Stimulated activated CD8-positive, alpha-beta memory T cell treated with anti-CD3 and anti-CD28 coated beads, Interleukin-7, amount 100 ng/mL, for 4 hours (primary cell): ENCODE data around the gene SUCLG2.

ENCODE experiments used
- DNase-seq, 2 donors: peaks; one replicate each; pipeline ENCODE4 v3.0.0-alpha.2; 2020; ENCODE audit warnings: low read depth in 2 of 2

The SUCLG2 gene

DNA sequence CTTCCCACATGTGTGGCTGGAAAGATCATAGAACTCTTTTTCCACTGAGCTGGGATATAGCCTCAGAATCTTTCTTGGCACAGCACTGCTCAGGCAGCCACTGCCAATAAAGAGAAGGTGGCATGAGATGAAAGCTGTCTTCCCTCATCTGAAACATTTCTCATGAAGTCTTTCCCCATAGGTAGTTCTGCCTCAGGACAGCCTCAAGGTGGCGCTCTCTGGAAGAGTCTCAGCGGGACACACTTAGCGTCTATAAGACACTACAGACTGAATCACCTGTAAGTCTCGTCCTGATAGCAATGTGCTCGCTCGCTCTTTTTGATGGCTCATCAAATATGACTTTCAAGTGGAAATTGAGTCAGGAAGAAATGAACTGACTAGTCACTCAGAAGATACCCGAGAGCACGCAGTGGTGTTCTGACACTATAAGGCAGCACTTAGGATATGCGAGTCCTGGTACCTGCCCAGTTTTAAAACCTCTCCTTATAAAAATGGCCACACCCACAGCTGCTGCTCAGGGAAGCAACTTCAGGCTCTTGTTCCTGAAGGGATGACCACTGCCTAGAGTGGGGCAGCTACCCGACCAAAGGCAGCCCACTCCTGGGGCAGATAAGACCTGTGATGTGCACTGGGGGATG lies 269.5 kb downstream of the SUCLG2 start:
- no peak for DNase-seq

DNA sequence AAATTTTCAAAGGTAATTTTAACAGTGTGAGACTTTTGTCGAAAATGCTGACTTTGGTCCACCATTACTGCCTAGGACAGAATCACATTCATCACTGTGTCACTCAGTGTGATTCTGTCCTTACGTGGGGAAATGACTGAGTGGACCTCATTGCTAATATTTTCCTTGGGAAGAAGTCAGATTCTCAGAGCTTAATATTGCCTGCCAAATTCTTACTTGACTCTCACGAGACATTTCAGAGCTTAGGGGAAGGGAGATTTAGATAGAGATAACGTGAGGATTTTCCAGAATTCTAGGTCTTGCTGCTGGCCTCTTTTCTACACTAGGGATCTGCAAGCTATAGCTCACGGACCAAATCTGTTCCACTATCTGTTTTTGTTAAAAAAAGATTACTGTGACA lies 270.4 kb downstream of the SUCLG2 start:
- DNase-seq = no peak

DNA sequence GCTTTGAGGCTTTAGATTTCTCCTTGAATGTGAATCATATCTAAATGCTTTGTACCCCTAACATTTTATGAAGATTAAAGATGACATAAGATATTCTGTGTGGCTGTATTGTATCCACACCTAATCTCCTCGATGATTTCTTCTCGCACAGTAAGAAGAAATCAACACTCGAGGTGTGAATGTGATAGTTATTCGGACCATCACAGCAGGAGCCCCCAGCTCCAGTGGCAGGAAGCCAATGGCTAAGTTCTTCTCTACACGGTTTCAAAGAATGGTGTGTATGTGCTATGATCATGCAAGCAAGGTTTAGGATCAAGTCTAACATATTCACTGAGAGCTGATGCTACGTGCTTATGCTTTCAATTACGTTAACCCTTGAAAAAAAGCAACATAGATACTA lies 271.0 kb downstream of the SUCLG2 start:
- no peak for DNase-seq

DNA sequence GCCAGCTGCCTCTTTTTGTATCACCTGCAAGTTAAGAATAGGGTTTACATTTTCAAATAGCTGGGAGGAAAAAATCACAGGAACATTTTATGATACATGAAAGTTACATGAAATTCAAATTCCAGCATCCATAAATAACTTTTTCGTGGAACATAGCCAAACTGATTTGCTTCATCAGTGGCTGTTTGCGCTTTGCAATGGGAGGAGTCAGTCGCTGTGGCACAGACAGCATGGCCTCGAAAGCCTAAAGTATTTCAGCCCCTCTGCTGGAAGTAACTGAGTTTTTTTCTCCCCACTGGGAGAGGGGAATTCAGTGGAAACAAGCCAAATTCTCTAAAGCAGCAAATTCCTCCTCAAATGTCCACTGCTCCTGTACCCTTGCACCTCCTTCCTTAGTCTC lies 271.9 kb downstream of the SUCLG2 start:
- no peak for DNase-seq

DNA sequence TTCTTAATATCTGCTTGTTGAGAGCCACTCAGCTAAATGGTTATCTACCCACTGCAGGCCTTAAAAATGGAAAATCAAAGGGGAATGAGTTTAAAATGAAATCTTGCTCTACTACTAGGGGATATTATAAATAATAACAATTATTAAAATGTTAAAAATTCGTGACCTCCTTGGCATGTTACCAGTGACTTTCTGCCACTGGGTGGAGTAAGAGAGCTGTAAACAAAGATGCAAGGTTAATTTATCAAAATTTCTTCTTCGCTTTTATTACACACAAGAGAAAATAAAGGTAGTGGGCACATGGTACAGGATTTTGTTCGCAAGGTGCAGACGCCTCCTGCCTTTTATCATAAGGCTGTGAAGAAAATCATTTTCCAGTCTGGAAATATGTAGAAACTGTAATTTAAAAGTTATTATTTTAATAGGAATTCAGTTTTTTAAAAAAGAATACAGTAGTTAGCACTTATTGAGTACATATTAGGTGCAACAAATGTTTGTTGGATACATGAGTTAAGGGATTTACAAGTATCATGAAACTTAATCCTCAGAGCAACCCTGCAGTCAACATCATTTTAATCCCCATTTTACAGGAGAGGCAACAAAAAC lies 272.6 kb downstream of the SUCLG2 start:
- no peak for DNase-seq

DNA sequence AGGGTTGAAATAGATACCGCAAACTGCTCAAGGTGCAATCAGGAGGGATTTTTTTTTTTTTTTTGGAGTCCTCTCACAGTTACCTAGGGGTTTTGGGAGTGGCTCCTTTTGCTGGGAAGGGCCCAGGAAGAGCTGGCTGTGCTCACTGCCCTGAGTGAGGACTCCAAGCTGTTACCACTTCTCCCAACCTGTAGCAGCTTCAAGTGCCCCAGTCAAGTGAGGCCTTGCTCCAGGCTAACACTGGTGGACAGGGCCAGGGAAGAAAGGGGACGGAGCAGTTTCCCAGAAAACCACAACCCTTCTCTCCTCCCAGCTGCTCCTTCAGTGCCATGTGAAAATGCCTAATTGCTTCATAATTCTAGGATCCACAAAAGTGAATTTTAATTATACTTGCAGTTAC lies 274.3 kb downstream of the SUCLG2 start:
- DNase-seq = no peak

DNA sequence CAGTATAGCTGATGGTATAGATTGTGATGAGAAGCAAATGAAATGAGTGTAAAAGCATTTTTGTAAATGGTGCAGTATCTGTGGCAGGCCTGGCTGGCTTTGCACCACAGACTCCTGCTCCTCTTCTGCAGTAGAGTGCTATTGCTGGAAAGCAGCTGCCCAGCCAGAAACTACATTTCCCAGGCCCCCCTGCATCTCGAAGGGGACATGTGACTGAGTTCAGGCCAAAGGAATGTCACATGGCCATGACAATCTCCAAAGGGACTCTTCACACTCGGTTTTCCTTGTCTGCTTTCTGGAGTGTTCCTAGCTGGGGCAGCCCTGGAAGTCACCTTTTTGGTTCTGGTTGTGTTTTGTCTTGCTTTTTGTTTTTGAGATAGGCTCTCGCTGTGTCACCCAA lies 277.1 kb downstream of the SUCLG2 start:
- DNase-seq = no peak

DNA sequence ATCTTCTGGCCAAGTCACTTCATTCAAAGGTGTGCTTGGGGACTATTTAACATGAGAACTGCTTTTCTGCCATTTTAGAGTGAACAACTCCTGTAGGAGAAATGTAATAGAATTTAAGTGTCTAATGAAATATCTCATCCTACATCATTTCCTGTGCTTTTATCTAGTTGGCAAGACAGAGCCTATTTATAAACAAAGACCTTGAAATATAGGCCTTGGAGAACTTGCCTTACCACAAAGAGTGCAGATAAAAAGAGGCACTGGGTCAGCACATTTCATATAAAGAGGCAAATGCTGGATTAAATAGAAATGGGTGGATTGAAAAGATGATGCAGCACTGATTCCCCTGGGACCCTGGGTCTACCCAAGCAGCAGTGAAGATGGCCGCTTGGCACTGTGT lies 278.0 kb downstream of the SUCLG2 start:
- DNase-seq = no peak

DNA sequence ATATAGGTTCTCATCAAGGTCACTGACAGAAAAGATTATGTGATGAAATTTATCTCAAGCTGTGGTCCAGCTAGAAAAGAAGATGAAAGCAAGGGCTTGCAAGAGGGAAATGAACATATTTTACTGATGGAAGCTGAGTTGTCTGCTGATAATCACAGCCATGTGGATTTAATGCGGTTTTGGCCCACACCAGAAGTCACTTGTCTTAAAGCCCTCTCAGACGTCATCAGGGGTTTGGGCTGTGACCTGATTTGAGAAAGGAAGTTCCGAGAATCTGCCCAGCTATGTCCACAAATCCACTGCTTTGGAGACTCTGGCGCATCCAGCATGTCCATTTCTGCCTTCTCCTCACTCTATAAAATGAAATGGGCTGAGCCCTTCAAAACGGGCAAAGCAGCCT lies 278.4 kb downstream of the SUCLG2 start:
- no peak for DNase-seq

DNA sequence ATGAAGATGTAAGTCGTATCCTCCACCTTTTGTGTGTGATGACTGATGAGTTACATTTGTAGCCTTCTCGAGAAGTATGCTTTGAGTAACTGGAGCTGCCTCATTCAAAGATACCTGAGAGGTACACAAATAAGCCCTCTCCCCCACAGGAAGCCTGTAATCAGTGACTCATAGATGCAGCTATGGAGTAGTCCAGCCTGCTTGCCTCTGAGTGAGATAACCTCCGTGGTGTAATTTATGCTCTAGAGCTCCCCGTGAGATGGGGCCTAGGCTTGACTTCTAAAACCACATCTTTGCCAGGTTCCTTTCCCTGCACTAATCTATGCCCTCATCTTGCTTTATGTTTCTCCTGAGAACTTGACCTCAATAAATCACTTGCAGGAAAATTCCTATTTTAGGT lies 291.7 kb downstream of the SUCLG2 start:
- no peak for DNase-seq

DNA sequence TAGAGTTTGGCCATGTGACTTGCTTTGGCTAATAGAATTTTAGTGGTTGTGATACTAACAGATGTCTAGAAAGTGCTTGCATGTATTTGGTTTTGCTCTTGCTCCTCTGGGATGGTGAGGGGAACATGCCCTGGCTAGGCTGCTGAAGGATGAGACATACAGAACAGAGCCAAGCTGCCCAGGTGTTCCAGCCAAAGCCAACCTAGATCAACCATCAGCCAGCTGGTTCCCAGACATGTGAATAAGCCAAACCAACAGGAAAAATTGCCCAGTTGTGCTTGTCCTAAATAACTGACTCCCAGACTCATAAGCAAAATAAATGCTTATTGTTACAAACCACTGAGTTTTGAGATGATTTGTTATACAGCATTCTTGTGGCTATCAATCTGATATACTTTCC lies 292.6 kb downstream of the SUCLG2 start:
- DNase-seq = no peak

DNA sequence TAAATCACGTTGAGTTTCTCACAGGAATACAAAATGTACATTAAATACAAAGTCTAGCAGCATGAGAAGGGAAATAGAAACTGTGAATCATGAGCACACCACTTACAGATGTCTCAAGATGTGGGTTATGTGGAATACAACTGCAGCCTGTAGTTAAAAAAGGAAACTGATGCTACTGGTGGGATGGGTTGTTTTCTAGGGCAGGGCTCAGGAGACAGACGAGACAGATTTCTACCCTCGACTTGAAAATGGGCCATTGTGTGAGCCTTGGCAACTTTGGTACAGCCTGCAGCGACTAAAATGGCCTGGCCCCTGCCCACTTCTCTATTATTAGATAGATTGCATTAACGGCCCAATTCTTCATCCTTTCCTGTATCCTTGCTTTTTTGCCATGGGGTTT lies 293.1 kb downstream of the SUCLG2 start:
- no peak for DNase-seq

DNA sequence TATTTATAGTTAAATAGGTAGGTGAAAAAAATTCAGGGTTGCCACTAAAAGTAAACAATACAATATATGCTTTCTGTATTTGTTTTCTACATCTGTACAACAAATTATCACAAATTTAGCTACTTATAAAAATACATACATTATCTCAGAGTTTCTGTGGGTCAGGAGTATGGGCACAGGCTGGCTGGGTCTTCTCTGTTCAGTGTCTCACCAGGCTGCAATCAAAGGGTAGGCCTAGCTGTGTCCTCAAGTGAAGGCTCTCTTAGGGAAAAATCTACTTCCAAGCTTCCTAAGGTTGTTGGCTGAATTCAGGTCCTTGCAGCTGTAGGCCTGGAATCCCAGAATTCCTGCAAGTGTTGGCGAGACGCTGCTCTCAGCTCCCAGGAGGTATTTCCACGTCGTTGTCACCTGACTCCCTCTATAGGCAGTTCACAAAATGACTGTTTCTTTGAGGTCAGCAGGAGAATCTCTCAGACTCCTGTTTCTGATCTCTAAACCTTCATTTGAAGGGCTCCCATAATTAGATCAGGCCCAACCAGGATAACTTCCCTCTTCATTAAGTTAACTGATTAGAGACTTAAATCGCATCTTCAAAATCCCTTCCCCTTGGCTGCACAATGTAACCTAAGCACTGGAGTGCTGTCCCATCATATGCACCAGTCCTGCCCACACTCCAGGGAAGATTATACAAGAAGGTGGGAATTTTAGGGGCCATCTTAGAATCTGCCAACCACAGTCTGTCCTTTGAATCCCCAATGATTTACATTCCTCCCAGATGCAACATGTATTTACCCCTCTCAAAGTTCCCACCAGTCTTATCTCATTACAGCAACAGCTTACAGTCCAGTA lies 296.6 kb downstream of the SUCLG2 start:
- DNase-seq = no peak

DNA sequence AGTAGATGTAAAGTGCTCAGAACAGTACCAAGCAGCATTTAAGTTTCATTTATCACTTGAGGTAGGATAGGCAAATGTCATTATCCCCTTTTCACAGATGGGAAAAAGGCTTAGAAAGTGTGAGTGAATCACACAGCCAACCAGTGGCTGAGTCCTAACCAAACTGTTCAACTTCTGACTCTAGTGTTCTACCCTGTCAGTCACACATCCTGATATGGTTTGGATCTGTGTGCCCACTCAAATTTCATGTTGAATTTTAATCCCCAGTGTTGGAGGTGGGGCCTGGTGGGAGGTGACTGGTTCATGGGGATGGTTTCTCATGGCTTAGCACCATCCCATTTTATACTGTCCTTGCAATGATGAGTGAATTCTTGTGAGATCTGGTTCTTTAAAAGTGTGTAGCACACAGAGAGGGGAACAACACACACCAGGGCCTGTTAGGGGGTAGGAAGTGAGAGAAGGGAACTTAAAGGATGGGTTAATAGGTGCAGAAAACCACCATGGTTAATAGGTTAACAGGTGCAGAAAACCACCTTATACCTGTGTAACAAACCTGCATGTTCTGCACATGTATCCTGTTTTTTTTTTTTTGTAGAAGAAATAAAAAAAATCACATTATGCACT lies 304.7 kb downstream of the SUCLG2 start:
- no peak for DNase-seq

DNA sequence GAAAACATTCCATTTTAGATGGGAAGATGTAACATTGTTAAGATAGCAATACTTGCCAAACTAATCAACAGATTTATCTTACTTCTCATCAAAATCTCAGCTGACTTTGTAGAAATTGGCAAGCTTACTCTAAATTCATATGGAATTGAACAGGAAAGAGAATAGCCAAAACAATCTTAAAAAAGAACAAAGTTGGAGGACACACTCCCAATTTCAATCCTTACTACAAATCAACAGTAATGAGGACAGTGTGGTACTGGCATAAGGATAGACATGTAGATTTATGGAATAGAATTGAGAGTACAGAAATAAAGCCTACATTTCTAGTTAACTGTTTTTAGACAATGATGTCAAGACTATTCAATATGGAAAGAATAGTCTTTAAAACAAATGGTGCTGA lies 308.3 kb downstream of the SUCLG2 start:
- no peak for DNase-seq

DNA sequence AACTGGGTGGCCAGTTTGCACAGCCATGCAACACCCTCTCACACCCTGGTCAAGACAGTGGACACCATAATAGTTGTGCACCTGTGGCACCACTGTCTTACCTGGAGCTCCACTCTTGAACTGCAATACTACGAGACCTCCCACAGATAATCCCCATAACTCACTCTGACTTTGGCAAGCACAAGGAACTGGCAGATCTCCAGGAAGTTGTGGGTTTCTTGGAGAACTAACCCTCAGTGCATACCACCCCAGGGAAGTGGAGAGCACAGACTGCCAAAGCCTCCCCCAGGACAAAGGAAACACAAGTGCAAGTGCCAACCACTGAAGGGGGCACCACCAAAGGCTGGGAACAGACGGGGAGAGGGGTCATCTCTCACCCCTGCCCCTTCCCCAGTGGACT lies 318.6 kb downstream of the SUCLG2 start:
- DNase-seq = no peak

DNA sequence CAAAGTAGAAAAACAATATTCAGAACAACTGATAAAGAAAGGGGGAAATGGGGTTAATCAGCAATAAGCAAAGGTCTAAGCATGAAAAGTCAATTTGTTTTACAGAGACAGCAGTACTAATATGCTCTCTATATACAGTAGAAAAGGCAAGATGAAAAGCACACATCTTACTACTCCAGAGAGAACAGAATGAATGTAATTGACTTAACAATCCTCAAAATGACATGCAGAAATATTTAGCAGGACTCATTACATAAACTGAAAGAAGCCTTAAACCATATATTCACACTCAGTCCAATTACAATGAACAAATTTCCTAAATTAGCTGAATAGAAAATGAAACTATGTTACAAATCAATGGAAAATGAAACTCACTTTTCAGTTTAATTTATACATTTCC lies 319.8 kb downstream of the SUCLG2 start:
- DNase-seq = no peak

DNA sequence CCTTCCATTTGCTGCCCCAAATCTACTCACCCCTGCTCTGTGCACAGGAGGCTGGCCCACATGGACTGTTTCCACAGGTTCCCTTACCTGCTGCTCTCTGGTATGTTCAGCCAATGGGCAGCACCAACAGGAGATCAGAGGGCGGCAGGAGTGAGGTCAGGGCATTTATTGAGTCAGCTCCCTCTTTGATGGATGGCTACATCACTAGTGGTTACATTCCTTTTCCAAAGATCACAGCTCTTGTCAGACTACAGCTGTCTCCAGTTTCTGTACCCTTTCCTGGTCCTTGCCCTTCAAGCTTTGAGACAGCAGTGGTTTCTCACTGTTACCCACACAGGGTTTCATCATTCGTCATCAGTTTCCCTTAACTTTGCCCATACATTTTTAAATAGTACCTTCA lies 325.1 kb downstream of the SUCLG2 start:
- DNase-seq = no peak

DNA sequence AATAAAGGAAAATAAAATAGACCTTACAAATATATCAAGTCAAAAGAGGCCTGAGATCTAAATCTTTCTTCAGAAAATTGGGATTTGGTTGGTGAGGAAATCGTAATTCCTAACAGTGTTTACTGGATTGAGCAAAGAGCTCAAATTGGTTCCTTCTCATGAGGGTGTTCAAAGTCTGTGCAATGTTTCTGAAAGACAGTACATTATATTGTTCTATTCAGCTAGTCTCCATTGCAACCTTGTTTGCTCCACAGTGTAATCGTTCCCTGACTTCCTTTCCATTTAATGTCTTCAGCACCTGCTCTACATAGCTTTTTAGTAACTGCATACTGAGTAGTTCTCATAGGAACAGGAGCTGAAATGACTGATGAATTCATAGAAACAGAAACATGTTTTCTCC lies 326.8 kb downstream of the SUCLG2 start:
- no peak for DNase-seq

DNA sequence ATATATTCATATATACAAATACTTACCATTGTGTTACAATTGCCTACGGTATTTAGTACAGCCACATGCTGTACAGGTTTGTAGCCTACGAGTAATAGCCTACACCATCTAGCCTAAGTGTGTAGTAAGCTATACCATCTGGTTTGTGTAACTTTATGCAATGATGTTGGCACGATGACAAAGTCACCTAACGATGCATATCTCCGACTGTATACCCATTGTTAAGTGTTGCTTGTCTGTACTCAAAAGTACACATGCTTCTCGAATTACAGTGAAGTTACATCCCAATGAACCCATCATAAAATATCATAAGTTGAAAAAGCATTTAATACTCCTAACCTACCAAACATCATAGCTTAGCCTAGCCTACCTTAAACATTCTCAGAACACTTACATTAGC lies 329.2 kb downstream of the SUCLG2 start:
- DNase-seq = no peak
